DOHH2 (cell line): Measurements from ENCODE around the gene RIPOR3.

Source experiments
- H3F3A ChIP-seq: fragments of 200-600 bp; sonication (generic), shearing (Covaris generic); 2 replicates; pipeline ENCODE4 v1.6.0; 2016; ENCODE audit warnings: antibody characterized with exemption, mild to moderate bottlenecking; ENCODE audit not compliant: control insufficient read depth, insufficient read depth
- H3K27ac ChIP-seq: fragments of 200-600 bp; sonication (generic); 2 replicates; pipeline ENCODE4 v1.5.1; 2014; ENCODE audit warnings: low read depth, mild to moderate bottlenecking, low read length, moderate library complexity
- H3K27me3 ChIP-seq: fragments of 200-600 bp; sonication (generic); 2 replicates; pipeline ENCODE4 v1.6.1; 2014; ENCODE audit warnings: mild to moderate bottlenecking, low read length, mixed read lengths; ENCODE audit not compliant: control insufficient read depth
- H3K36me3 ChIP-seq: fragments of 200-600 bp; sonication (generic); 2 replicates; pipeline ENCODE4 v1.6.1; 2014; ENCODE audit warnings: mild to moderate bottlenecking, low read length, moderate library complexity, mixed read lengths; ENCODE audit not compliant: control insufficient read depth
- H3K4me1 ChIP-seq: fragments of 200-600 bp; sonication (generic); 2 replicates; pipeline ENCODE4 v1.6.1; 2014; ENCODE audit warnings: mild to moderate bottlenecking, low read length, mixed read lengths; ENCODE audit not compliant: control insufficient read depth
- H3K4me2 ChIP-seq: fragments of 200-600 bp; sonication (generic); 2 replicates; pipeline ENCODE4 v1.6.0; 2014; ENCODE audit warnings: mild to moderate bottlenecking, low read length, moderate library complexity
- H3K4me3 ChIP-seq: fragments of 200-600 bp; sonication (generic); 2 replicates; pipeline ENCODE4 v1.5.1; 2014; ENCODE audit warnings: mild to moderate bottlenecking, low read length, mixed read lengths
- H3K79me2 ChIP-seq: fragments of 200-600 bp; sonication (generic); 2 replicates; pipeline ENCODE4 v1.6.1; 2014; ENCODE audit warnings: mild to moderate bottlenecking, low read length, mixed read lengths; ENCODE audit not compliant: control insufficient read depth
- H3K9me2 ChIP-seq: fragments of 200-600 bp; sonication (generic); replicated peaks from 2 replicates; pipeline ENCODE4 v1.6.1; 2014; ENCODE audit warnings: mild to moderate bottlenecking, low read length, mixed read lengths; ENCODE audit not compliant: control insufficient read depth
- H3K9me3 ChIP-seq: fragments of 200-600 bp; sonication (generic); 2 replicates; pipeline ENCODE4 v1.6.1; 2014; ENCODE audit warnings: antibody characterized with exemption, low read length, mixed read lengths; ENCODE audit not compliant: control insufficient read depth, insufficient read depth
- H4K20me1 ChIP-seq: fragments of 200-600 bp; sonication (generic); 2 replicates; pipeline ENCODE4 v1.6.0; 2014; ENCODE audit warnings: low read depth, mild to moderate bottlenecking, antibody characterized with exemption, low read length, moderate library complexity; ENCODE audit not compliant: control insufficient read depth, insufficient read depth
- CTCF ChIP-seq: fragments of 200-600 bp; sonication (generic); IDR thresholded peaks from one replicate; pipeline ENCODE4 v1.5.1; 2014; ENCODE audit warnings: antibody characterized with exemption, mild to moderate bottlenecking, low read depth, low read length; ENCODE audit not compliant: poor library complexity, severe bottlenecking
- EZH2phosphoT487 ChIP-seq: fragments of 200-600 bp; sonication (generic); IDR thresholded peaks from 2 replicates; pipeline ENCODE4 v1.6.1; 2017; ENCODE audit warnings: borderline replicate concordance, mild to moderate bottlenecking, antibody characterized with exemption, low read length, moderate library complexity, mixed read lengths

RIPOR3 gene

GRCh38 chr20:50629670-50630045, 61.7 kb downstream of the RIPOR3 start:
- Histone ChIP-seq H3K4me3 (no peak overlapping the region), H3K4me1 (no peaks in the 10 kb centered on the region), H3K4me2 (no peak overlapping the region), H3K79me2 (no peaks in the 10 kb centered on the region), H3K27ac (no peak overlapping the region), H3K27me3 (peaks cover 18% of the 10 kb centered on the region), H4K20me1 (no peaks in the 10 kb centered on the region), H3F3A (no peaks in the 10 kb centered on the region), H3K36me3 (no peaks in the 10 kb centered on the region), H3K9me3 (no peaks in the 10 kb centered on the region), H3K9me2 (no peaks in the 10 kb centered on the region)
- TF ChIP-seq CTCF: no peak

DNA sequence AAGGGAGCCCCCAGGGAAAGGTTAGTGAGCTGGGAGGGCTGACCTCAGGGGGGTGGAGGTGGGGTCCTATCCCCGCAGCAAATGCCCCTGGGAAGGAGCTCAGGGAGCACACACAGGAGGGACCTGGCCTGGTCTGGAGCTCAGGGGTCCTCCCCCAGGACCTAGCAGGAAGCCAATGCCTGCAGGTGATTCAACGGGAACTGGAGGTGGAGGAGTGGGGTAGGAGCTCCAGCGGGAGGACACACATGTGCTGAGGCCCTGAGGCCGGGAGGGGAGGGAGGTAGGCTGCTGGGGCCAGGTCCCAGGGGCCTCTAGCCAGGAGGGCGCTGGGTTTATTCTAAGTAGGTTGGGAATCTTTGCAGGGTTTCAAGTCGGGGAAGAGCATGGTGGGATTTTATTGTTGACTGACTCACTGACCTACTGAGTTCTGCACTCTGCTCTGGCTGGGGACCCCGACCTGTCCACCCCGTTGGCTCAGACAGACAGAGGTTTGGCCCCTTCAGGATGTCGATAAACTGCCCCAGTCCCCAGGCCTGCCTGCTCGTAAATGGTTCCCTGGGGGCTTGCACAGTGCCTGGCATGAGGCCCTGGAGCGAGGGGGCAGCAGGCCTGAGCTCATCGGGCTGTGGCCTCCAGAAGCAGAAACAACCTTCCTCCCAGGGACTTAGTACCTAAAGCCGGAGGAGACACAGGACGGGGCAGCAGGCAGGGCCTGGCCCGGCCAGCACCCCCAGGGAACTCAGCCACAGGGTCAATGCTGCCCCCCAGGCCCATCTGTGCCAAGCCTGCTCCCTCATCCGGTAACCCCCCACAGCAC, 62.3 kb downstream of the RIPOR3 start:
- Histone ChIP-seq H3K4me3 (no peak overlapping the region), H3F3A (no peaks in the 10 kb centered on the region), H4K20me1 (no peaks in the 10 kb centered on the region), H3K36me3 (no peaks in the 10 kb centered on the region), H3K4me2 (no peak overlapping the region), H3K9me3 (no peaks in the 10 kb centered on the region), H3K79me2 (no peaks in the 10 kb centered on the region), H3K27ac (no peak overlapping the region), H3K4me1 (no peaks in the 10 kb centered on the region), H3K9me2 (no peaks in the 10 kb centered on the region), H3K27me3 (peaks cover 17% of the 10 kb centered on the region)
- no peak for TF ChIP-seq CTCF
- TF ChIP-seq EZH2phosphoT487: no peak

GRCh38 chr20:50628332-50628731, 63.0 kb downstream of the RIPOR3 start:
- H3K27me3 ChIP-seq: peaks cover 15% of the 10 kb centered on the region
- no peak overlapping the region for H3K4me2 ChIP-seq
- no peaks in the 10 kb centered on the region for H4K20me1 ChIP-seq

More at GRCh38 chr20:50628332-50628731, 63.0 kb downstream of the RIPOR3 start:
- H3K36me3 ChIP-seq: no peaks in the 10 kb centered on the region
- no peaks in the 10 kb centered on the region for H3K79me2 ChIP-seq
- H3K27ac ChIP-seq: no peak overlapping the region
- H3K9me2 ChIP-seq: no peaks in the 10 kb centered on the region
- H3K9me3 ChIP-seq: no peaks in the 10 kb centered on the region
- H3K4me3 ChIP-seq: no peak overlapping the region
- H3F3A ChIP-seq: no peaks in the 10 kb centered on the region
- no peak for TF ChIP-seq EZH2phosphoT487
- TF ChIP-seq CTCF: no peak
- no peaks in the 10 kb centered on the region for H3K4me1 ChIP-seq
